DND-41 (cell line): ENCODE measurements around the gene GIMD1.
"Not testable (repeated sequence)": the region's sequence is repeated elsewhere in the genome, so short reads cannot be mapped to it uniquely, and the experiment has no call there.

Experiments used
- ATAC-seq: fragments of 200-7000 bp; cut with Tn5 transposase; 3 replicates; pipeline ENCODE4 v1.9.1; 2021; ENCODE audit warnings: low read depth; ENCODE audit not compliant: insufficient read depth
- DNase-seq: peaks from one replicate; pipeline ENCODE4 v3.0.0-alpha.2; 2020
- H2AFZ ChIP-seq: 2 replicates; pipeline ENCODE4 v1.6.0; 2012; ENCODE audit warnings: low read depth, low read length
- H3K27ac ChIP-seq: 2 replicates; pipeline ENCODE4 v1.5.1; 2012; ENCODE audit warnings: low read length, inconsistent platforms
- H3K27me3 ChIP-seq: fragments of 200-600 bp; sonication (generic); 2 replicates; pipeline ENCODE4 v1.6.0; 2012; ENCODE audit warnings: low read length, mild to moderate bottlenecking, inconsistent platforms; ENCODE audit not compliant: insufficient read depth, poor library complexity
- H3K36me3 ChIP-seq: 2 replicates; pipeline ENCODE4 v1.5.1; 2012; ENCODE audit warnings: low read length, inconsistent platforms; ENCODE audit not compliant: insufficient read depth
- H3K4me1 ChIP-seq: 2 replicates; pipeline ENCODE4 v1.5.1; 2012; ENCODE audit warnings: mild to moderate bottlenecking, low read length; ENCODE audit not compliant: insufficient read depth
- H3K4me2 ChIP-seq: 2 replicates; pipeline ENCODE4 v1.6.0; 2012; ENCODE audit warnings: mild to moderate bottlenecking, moderate library complexity, low read length, inconsistent platforms; ENCODE audit not compliant: insufficient read depth
- H3K4me3 ChIP-seq, 2 experiments: fragments of 200-600 bp in 1 of 2; shearing (Covaris generic) in 1 of 2; 2 replicates each; pipeline ENCODE4 v1.5.1; 2012 to 2016; ENCODE audit warnings: inconsistent platforms in 2 of 2, low read length in 2 of 2, mild to moderate bottlenecking in 2 of 2, low read depth in 1 of 2, moderate library complexity in 1 of 2
- H3K79me2 ChIP-seq: 2 replicates; pipeline ENCODE4 v1.6.0; 2012; ENCODE audit warnings: low read length, inconsistent platforms; ENCODE audit not compliant: insufficient read depth
- H3K9ac ChIP-seq: 2 replicates; pipeline ENCODE4 v1.6.0; 2012; ENCODE audit warnings: low read depth, mild to moderate bottlenecking, inconsistent platforms, low read length, moderate library complexity
- H3K9me3 ChIP-seq: 2 replicates; pipeline ENCODE4 v1.5.1; 2012; ENCODE audit warnings: low read length, moderate library complexity, mild to moderate bottlenecking, inconsistent platforms; ENCODE audit not compliant: insufficient read depth, severe bottlenecking
- H4K20me1 ChIP-seq: 2 replicates; pipeline ENCODE4 v1.6.0; 2012; ENCODE audit warnings: low read length; ENCODE audit not compliant: insufficient read depth
- CTCF ChIP-seq: IDR thresholded peaks from 2 replicates; pipeline ENCODE4 v1.5.1; 2012; ENCODE audit warnings: borderline replicate concordance, low read length, moderate library complexity, mild to moderate bottlenecking; ENCODE audit not compliant: poor library complexity, severe bottlenecking; ENCODE audit errors: extremely low read depth
- EZH2 ChIP-seq: IDR thresholded peaks from 3 replicates; pipeline ENCODE4 v1.6.1; 2012; ENCODE audit warnings: borderline replicate concordance, low read depth, mild to moderate bottlenecking, moderate library complexity, low read length, inconsistent platforms; ENCODE audit not compliant: severe bottlenecking

GIMD1 gene

DNA sequence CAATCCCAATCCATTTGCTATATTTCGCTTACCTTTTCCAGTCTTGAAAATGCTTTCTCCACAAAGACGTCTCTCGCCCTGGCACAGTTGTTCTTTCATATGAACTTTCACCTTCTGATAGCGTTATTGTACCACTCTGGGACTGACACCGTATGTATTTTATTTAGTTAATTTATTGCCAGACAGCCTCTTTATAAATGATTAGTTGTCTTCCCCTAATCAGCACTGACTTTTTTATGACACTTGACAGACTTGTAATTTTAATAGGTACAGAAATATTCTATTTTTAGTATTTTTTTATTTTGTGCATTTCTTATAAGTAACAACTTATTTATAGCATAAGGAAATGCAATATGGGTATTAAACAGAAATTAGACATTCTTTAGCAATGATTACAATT lies at the start of gene GIMD1:
Gene GIMD1, minus strand, starts transcription at position 101 of the 400 bp plus-strand sequence. CDS start 1,343 bp downstream, outside the sequence.
- no peak for TF ChIP-seq CTCF
- TF ChIP-seq EZH2: no peak
- ATAC-seq: no peak
- no peaks in the 10 kb centered on the region for H3K9me3 ChIP-seq
- H3K27me3 ChIP-seq: peaks cover 12% of the 10 kb centered on the region
- DNase-seq: no peak
- H2AFZ ChIP-seq: no peak within 1 kb of the TSS
- H3K79me2 ChIP-seq: no peaks in the 10 kb centered on the region
- no peak within 1 kb of the TSS for H3K4me3 ChIP-seq
- H3K4me1 ChIP-seq: no peaks in the 10 kb centered on the region
- H3K9ac ChIP-seq: no peak within 1 kb of the TSS
- H3K4me2 ChIP-seq: no peak within 1 kb of the TSS
- no peaks in the 10 kb centered on the region for H4K20me1 ChIP-seq
- no peaks in the 10 kb centered on the region for H3K36me3 ChIP-seq
- no peak within 1 kb of the TSS for H3K27ac ChIP-seq

GRCh38 chr4:106414366-106414765 lies 45.8 kb upstream of the GIMD1 start:
- DNase-seq (no peak), ATAC-seq (no peak)
- Histone ChIP-seq H3K4me2 (no peak overlapping the region), H3K27ac (no peak overlapping the region), H3K9me3 (no peaks in the 10 kb centered on the region), H2AFZ (no peak overlapping the region), H3K79me2 (no peaks in the 10 kb centered on the region), H3K36me3 (no peaks in the 10 kb centered on the region), H3K9ac (no peak overlapping the region), H3K4me1 (no peaks in the 10 kb centered on the region), H4K20me1 (no peaks in the 10 kb centered on the region), H3K4me3 (no peak overlapping the region), H3K27me3 (no peaks in the 10 kb centered on the region)
- TF ChIP-seq EZH2 (no peak), CTCF (no peak)

DNA sequence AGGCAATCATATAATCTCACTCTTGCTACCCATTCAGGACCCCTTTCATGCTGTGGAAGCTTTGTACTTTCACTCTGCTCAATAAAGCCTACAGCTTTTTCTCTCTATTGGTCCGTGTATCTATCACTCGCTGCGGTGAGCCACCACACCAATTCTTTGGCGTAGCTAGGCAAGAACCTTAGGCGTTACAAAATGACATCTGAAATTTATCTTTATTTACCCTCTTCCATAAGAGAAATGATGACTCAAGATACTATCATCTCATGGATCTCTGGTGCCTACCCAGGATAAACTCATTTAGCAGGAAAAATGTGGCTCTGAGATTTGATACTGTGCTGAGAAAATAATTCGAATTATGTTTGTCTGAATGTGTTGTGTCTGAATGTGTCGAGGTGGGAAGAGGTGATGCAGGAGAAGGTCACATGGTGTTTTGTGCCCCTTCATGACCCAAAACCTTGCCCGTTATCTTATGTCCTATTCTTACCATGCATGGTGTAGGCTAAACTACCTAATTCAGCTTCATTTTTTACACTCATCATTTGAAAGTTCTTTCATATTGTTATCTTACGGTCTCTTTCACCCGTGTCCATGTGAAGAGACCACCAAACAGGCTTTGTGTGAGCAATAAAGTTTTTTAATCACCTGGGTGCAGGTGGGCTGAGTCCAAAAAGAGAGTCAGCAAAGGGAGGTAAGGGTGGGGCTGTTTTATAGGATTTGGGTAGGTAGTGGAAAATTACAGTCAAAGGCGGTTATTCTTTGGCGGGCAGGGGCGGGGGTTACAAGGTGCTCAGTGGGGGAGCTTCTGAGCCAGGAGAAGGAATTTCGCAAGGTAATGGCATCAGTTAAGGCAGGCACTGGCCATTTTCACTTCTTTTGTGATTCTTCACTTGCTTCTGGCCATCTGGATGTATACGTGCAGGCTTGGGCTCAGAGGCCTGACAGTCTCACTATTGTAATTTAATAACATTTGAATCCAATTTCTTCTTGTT lies 41.6 kb upstream of the GIMD1 start:
- TF ChIP-seq CTCF (no peak), EZH2 (no peak)
- no peaks in the 10 kb centered on the region for H3K79me2 ChIP-seq
- no peak overlapping the region for H2AFZ ChIP-seq
- no peak overlapping the region for H3K27ac ChIP-seq
- DNase-seq (no peak), ATAC-seq (no peak)
- H3K9me3 ChIP-seq: no peaks in the 10 kb centered on the region
- no peaks in the 10 kb centered on the region for H3K27me3 ChIP-seq
- no peaks in the 10 kb centered on the region for H3K36me3 ChIP-seq
- no peak overlapping the region for H3K4me3 ChIP-seq
- H3K4me1 ChIP-seq: no peaks in the 10 kb centered on the region
- no peak overlapping the region for H3K4me2 ChIP-seq
- H4K20me1 ChIP-seq: no peaks in the 10 kb centered on the region
- no peak overlapping the region for H3K9ac ChIP-seq

- H3K4me3 ChIP-seq, H3K27ac ChIP-seq, H3K9ac ChIP-seq, H2AFZ ChIP-seq, H3K9me3 ChIP-seq, H3K79me2 ChIP-seq, H3K4me2 ChIP-seq, H4K20me1 ChIP-seq, H3K27me3 ChIP-seq, ATAC-seq, DNase-seq, H3K36me3 ChIP-seq, H3K4me1 ChIP-seq: not testable (repeated sequence)
Observed at GRCh38 chr4:106408004-106408403, 39.4 kb upstream of the GIMD1 start.
